Left ventricle myocardium superior (tissue), 1 donor: ENCODE measurements around the gene ERMAP. TPM values are rescaled to one million over a fixed set of nuclear protein-coding genes. Genes with fewer than 3 reads are reported as not detected.

Source experiments
- ATAC-seq: fragments of 200-7000 bp; cut with Tn5 transposase; one replicate; pipeline ENCODE4 v1.9.1; 2020; ENCODE audit warnings: mild to moderate bottlenecking, moderate library complexity
- DNase-seq: peaks from one replicate; pipeline ENCODE4 v3.0.0-alpha.2; 2020
- intact Hi-C: fragments of 100-400 bp; cut with micrococcal nuclease; formaldehyde crosslinking; loops from one replicate; pipeline ENCODE4 v1.11.0; 2022
- long read RNA-seq: library from polyadenylated mRNA; unstranded; transcript quantifications from one replicate; pipeline ENCODE4 v2.0.0, GENCODE V29; 2021
- total RNA-seq: library from RNA; stranded (reverse); fragmentation: NEBNext Ultra II Directional; extraction: Animal tissue kit (Norgen Biotek cat#: 25700); gene quantifications from one replicate; pipeline ENCODE4 v1.2.1, GENCODE V29; 2021
- donor health status: DM: no; HTN: yes; CAD: no; lungs with severe emphysema.

Gene ERMAP
- total RNA-seq: 5.1 TPM
- long read RNA-seq, partial matches to known transcripts: 0 of 3 reads
- long read RNA-seq, other reads (novel, unspliced or antisense): 3 of 3 reads

DNA sequence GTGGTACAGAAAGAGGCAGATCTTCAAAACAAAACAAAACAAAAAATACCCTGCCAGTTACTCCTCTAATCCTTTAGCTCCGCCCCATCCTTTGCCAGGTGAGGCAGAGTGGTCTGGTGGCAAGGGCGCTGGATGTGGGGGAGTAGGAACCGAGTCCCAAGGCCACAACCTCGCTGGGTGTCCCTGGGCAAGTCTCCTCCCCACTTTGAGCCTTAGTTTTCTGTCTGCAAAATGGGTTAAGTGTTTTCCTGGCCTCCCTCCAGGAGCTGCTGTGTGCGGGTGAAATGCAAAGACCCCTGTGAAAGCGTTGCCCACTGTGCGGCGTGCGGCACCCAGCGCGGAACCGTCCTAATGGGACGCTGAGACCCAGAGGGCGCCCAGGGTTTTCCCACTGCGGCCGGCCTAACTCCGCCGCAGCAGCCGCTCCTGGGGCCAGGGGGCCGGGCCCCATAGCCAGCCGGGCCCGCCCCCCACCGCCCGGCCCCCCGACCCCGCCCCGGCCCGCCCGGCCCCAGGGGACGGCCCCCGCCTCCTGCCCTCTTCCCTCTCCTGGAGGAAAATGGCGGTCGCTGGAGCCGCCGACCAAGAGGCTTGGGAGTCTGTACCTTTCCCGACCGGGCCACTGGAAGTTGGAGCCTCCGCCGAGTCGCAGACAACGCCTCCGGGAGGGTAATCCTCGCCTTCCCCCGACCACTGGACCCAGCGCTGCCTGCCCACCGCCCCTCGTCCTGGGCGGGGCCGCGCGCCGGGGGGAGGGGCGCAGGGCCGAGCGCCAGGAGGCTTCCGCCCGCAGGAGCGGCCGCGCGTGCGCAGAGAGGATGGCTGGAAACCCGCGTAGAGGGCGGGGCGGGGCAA is at the start of gene ERMAP, which contains the start of gene SVBP:
Gene ERMAP, plus strand, starts transcription at position 538 of the 855 bp plus-strand sequence. CDS start 13,327 bp downstream, outside the sequence.
Gene SVBP, minus strand, starts transcription at position 813 of the 855 bp plus-strand sequence. CDS start 853 bp downstream, outside the sequence.
- DNase-seq (peak; percentile 97), ATAC-seq (peak; percentile 98)
- intact Hi-C loops: no loop called here

DNA sequence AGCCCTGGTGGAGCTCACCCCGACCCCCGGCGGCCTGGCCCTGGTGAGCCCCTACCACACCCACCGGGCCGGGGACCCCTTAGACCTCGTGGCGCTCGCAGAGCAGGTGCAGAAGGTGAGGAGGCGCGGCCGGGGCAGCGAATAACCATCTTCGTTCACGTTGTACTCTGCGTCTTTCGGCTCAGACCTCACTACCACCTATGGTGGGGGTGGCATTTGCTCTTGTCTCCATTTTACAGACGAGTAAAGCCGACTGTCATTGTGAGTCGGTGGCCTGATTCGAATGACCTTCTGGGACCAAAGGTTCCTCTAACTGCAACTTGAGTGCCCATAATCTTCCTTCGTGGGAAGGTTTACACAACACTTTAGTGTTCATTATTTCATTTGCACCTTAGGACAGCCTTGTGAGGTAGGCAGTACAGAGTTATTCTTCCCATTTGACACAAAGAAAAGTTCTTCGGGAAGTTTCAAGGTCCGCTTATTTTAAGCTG is 49.4 kb upstream of the ERMAP start:
- ATAC-seq: peak; percentile 33
- intact Hi-C loops: no loop called here
- no peak for DNase-seq

GRCh38 chr1:42768172-42768571 is 48.8 kb upstream of the ERMAP start:
- intact Hi-C loops: no loop called here
- DNase-seq: no peak
- ATAC-seq: no peak

DNA sequence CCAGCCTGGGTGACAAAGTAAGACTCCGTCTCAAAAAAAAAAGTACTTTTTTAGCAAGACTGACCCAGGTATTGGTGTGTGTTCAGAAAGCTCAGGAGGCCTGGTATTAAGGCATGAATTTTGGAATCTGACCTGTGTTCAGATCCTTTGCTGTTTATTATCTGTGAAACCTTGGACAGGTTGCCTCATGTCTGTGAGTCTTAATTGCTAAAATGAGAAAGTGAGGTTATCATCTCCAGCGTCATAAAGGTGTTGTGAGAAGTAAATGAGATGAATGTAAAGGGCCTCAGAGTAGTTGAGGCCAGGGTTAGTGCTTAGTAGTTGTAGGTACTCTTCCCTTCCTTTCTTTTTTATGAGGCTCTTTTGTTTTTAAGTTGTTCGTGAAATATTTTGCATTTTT is 47.1 kb upstream of the ERMAP start:
- ATAC-seq (no peak), DNase-seq (no peak)
- intact Hi-C loops: no loop called here

DNA sequence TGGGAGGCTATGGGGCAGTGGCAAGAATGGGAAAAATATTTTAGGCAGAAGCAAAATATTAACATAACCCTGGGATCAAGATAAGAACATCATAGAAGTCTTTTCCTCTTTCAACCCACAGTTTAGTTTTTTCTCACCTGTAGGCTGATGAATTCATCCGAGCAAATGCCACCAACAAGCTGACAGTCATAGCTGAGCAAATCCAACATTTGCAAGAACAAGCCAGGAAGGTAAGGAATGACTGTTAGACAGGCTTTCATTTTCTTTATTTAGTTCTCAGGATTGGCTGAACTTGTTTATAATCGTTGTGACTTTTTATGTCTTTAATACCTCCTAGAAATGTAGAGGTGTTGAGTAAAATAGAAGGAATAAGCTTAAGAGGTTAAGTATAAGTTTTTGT is 43.5 kb upstream of the ERMAP start:
- DNase-seq (no peak), ATAC-seq (no peak)
- intact Hi-C loops: no loop called here

GRCh38 chr1:42774928-42775526 is 41.9 kb upstream of the ERMAP start:
- intact Hi-C loops: no loop called here
- ATAC-seq: no peak

DNA sequence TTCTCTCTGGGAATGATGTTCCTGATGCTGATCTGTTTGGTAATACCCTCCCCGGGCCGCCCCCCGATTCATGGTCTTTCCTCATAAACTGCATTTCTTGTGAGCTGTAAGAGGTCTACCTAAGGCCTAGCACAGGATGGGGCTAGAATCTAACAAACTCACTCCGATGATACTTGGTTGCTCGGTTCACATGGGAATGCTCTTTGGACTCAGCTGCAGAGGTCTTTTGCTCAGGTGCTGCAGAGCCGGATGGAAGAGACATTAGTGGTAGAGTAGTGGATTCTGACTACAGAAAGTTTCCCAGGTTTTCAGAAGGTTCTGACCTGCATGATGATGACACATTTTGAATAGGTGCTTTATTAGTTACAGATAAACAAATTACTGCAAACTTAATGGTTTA is 40.4 kb upstream of the ERMAP start:
- intact Hi-C loops: no loop called here
- ATAC-seq (no peak), DNase-seq (no peak)

More at GRCh38 chr1:42774928-42775526, 41.9 kb upstream of the ERMAP start:
- no peak for DNase-seq

DNA sequence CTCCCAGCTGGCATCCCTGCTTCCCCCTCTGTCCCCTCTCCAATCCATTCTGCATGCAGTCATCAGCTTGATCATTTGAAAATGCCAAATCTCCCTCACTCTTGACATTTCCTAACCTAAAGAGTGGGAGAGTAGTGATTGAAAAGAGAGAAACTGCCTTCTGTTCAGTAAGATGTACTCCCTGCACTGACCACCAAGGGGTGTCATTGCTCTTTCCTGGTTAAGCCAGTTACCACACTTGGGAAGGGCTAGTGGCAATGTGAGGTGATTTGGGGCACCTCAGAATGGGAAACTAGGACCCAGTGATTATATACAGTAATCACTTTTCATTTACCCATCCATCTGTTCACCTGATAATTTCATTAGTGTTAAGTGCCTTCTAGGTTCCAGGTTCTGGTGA is 39.1 kb upstream of the ERMAP start:
- ATAC-seq (peak; percentile 57), DNase-seq (no peak)
- intact Hi-C loops: no loop called here

GRCh38 chr1:42779725-42780124 is 37.2 kb upstream of the ERMAP start:
- intact Hi-C loops: no loop called here
- ATAC-seq: no peak

GRCh38 chr1:42780176-42780575 is 36.7 kb upstream of the ERMAP start:
- ATAC-seq: no peak
- no peak for DNase-seq
- intact Hi-C loops: no loop called here

More at GRCh38 chr1:42779725-42780124, 37.2 kb upstream of the ERMAP start:
- no peak for DNase-seq

DNA sequence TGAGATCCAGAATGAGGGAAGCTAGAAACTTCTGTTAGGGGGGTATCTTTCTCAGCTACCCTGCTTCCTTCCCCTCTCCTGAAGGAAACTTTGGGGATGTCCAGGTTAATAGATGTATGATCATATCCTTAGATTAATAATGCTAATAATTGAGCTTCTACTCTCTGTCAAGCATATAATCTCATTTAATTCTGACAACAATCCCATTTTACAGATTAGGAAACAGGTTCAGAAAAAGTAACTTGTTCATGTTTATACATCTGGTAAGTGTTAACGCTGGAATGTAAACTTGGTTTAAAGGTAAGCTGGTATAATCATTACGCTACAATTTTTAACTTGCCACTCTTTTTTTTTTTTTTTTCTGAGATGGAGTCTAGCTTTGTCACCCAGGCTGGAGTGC is 33.8 kb upstream of the ERMAP start:
- DNase-seq (no peak), ATAC-seq (no peak)
- intact Hi-C loops: no loop called here

DNA sequence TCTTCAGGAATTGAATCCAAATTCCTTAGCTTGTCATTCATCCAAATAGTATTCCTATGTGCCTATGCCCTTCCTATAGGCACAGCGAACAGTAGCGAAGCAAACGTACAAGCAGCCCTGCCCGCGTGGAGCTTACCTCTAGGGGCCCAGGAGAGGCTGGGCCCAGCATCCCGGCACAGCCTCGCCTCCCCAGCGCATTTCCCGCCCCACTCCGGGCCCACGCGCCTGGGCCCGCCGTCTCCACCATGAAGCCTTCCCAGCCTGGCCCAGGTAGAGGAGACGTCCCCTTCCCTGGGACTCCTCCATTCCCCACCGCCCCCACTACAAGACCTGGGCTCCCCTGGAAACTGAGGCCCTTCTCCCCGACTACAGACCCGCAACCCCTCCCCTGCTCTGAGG is 32.4 kb upstream of the ERMAP start:
- DNase-seq: no peak
- ATAC-seq: no peak
- intact Hi-C loops: no loop called here

DNA sequence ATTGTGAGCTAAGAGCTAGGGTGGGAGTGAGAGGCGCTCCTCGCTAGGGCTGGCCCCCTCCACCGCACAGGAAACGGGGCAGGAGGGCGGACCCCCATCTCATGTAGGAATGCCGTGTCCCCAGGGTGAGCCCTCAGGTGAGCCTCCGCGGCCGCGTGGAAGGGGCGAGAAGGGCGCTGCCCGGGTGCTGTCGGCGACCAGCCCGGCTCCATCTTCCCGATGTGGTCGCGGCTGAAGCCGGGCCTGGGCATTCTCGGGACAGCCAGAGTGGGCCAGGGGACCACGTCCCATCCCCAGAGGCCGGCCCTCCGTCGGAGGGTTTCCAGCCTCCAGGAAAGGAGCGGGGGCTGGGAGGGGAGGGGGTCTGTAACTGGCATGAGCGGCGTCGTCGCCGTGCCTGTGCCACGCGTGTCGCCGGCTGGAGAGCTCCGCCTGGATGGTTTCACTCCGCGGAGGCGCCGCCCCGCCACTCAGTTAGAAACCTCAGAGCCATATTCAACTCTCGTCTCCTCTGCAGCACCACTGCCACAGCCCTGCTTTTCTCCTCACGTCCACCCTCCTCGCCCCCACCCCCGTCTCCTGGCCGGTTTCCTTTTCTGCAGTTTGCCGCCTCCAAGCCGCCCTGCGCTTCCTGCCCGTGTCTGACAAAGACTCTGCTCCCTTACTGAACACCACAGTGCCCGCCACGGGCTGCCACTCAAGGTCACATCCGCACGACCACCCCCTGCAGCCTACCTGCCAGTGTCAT is 31.8 kb upstream of the ERMAP start, which contains the start of gene TMEM269:
Gene TMEM269, plus strand, starts transcription at position 46 of the 748 bp plus-strand sequence. CDS start 4,903 bp downstream, outside the sequence.
- peak; percentile 62 for ATAC-seq
- intact Hi-C loops: no loop called here
- peak; percentile 55 for DNase-seq

GRCh38 chr1:42786097-42786496 is 30.8 kb upstream of the ERMAP start:
- ATAC-seq (peak; percentile 64), DNase-seq (peak; percentile 34)
- intact Hi-C loops: no loop called here

DNA sequence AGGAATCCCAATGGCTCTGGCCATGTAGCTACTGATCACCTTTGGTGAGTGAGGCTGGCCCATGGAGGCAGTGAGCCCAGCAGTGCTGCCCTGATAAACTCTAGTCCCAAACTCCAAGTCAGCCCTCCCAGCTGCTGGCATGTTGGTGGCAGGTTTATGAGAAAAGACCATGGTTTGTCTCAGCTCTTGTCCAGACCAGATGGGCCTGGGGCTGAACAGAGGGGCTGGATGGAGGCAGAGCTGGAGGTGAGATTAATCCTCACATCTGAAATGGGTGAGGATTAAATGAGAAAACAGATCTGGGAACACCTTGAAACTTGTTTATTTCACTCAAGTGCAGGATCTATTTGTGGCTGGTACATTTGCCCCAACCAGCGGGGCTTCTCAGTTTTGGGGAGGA is 28.9 kb upstream of the ERMAP start:
- ATAC-seq (no peak), DNase-seq (no peak)
- intact Hi-C loops: no loop called here

DNA sequence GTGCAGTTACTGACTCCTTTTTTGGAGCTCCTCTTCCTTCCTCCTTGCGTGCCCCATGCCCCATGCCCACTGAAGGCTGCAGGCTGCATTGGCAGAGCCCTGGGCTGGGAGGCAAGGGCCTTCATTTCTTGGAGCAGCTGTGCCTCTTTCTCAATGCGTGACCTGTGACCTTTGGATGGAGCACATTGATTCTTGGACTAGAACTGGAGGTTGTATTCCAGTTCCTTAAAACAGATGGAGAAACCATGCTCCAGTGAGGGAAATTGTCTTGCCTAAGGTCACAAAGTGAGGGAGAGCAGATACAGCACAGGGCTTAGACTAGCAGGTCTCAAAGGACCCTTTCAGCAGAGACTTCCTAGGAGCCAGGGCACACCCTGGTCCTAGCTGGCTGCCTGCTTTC is 23.1 kb upstream of the ERMAP start:
- intact Hi-C loops: no loop called here
- no peak for DNase-seq
- ATAC-seq: peak; percentile 22

DNA sequence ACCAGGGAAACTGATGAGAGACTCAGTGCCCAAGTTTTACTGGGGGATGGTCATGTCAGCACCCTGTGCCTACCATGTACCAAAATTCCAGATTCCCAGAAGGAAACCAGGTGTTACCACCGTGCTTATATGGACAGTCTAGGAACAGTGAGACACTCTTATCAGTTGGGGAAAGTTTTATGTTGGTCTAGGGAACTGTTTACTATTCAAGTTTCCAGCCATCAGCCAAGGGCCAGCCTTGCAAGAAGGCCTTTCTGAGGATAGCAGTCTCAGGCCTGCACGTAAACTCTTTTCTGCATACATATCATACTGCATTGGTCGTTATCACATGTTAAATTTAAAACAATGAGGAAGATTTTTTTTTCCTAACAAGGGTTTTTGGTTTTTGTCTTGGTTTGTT is 19.5 kb upstream of the ERMAP start:
- intact Hi-C loops: no loop called here
- DNase-seq: no peak
- no peak for ATAC-seq

DNA sequence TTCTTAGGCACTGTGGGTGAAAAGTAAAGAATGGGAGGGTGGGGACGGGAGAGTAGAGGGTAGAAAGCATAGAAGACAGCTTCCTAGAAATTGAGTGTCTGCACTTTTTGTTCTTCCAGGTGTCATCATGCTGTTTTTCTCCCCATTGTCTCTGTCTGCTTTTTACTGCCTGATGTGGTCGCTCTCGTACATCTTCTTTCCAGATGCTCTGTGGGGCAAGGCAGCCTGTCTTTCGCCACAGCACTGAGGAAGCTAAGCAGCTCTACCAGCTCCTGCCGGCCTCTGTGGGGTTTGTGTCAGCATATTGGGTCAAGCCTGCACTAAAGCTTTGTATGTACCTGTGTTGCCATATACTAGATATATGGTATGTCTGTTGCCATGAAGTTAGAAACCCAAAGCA is 18.9 kb upstream of the ERMAP start:
- no peak for DNase-seq
- intact Hi-C loops: no loop called here
- ATAC-seq: no peak

DNA sequence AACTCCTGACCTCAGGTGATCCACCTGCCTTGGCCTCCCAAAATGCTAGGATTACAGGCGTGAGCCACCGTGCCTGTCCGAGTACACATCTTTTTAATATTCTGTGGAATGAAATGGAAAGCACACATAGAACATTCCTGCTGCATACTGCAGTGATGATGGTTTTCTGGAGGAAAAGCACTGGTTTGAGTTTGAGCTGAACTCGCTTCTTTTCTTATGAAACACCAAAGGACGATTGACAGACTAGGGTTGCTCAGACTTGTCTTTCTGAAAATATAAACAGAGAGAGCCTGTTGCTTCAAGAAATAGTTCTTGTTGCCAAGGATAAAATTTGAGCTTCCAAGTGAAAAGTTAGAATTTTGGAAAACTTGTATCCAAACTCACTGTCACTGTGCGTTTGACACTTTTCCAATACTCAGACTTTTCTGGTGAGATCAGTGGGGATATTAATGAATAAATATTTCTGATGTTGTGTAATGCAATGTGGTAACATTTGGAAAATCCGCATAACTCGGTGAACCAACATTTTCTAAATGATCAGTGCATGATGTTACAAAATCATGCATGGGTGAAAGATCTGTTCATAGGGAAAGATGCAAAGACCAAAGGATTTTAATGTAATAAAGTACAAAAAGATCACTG is 15.0 kb upstream of the ERMAP start:
- ATAC-seq (no peak), DNase-seq (no peak)
- intact Hi-C loops: no loop called here
